Activated naive CD8-positive, alpha-beta T cell treated with anti-CD3 and anti-CD28 coated beads, Interleukin-2, amount 50 U/mL, for 24 hours (primary cell): ENCODE measurements around the gene CLDN7.

ENCODE experiments used
- ATAC-seq: fragments of 150-1000 bp; cut with Tn5 transposase; one replicate; pipeline ENCODE4 v1.10.0; 2021
- DNase-seq: peaks from one replicate; pipeline ENCODE4 v3.0.0; 2021
- H3K27ac Mint-ChIP-seq: one replicate; pipeline ENCODE4 v1.8.0; 2021; ENCODE audit warnings: mild to moderate bottlenecking, mixed read lengths
- H3K27me3 Mint-ChIP-seq: one replicate; pipeline ENCODE4 v1.8.0; 2021; ENCODE audit warnings: mixed read lengths
- H3K36me3 Mint-ChIP-seq: one replicate; pipeline ENCODE4 v1.8.0; 2021; ENCODE audit warnings: low read depth, mixed read lengths
- H3K4me1 Mint-ChIP-seq: one replicate; pipeline ENCODE4 v1.8.0; 2021; ENCODE audit warnings: mixed read lengths
- H3K4me3 Mint-ChIP-seq: one replicate; pipeline ENCODE4 v1.8.0; 2021; ENCODE audit warnings: mild to moderate bottlenecking, moderate library complexity, mixed read lengths
- H3K9me3 Mint-ChIP-seq: one replicate; pipeline ENCODE4 v1.8.0; 2021; ENCODE audit warnings: mixed read lengths

Gene CLDN7

DNA sequence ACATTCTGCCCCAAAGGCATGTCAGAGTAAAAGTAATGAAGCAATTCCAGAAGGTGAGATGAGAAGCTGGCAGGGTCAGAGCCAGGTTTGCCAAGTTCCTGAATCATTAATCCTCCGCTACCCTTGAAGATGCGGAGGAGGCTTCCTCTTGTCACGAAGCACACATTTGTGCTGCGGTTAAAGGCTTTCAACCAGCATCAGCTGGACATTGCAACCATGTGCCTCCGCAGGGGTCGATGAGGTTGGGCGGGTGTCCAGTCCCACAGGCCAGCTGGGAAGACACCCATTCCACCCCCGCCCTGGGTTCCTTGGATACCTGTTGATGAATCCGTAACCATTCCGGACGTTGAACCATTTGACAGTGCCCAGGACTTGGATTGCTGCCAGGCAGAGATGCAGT lies 30.9 kb upstream of the CLDN7 start:
- Mint-ChIP-seq H3K4me1 (peaks cover 23% of the 10 kb centered on the region), H3K9me3 (no peaks in the 10 kb centered on the region), H3K27me3 (peaks cover 31% of the 10 kb centered on the region), H3K36me3 (no peaks in the 10 kb centered on the region), H3K4me3 (no peak overlapping the region), H3K27ac (no peak overlapping the region)
- no peak for ATAC-seq
- no peak for DNase-seq

DNA sequence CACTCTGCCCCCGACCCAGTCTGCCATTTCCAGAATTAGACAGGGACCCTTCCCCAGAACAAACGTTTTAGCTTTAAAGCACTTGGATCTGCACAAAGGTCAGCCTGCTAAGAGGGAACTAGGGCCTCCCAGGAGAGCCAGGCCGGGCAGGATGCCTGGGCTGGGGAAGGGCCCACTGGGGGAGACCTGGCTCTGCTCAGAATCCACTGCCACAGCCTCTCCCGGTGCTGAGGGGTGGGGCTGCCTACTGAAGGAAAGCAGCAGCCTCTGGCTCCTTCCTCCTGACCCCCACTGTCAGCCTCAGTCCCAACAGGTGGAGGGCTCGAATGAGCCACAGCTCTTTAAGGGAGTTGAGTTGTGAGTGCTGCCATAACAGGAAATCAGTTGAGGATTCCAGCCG lies 30.5 kb upstream of the CLDN7 start:
- Mint-ChIP-seq H3K4me1 (peaks cover 23% of the 10 kb centered on the region), H3K9me3 (no peaks in the 10 kb centered on the region), H3K27me3 (peaks cover 31% of the 10 kb centered on the region), H3K36me3 (no peaks in the 10 kb centered on the region), H3K4me3 (no peak overlapping the region), H3K27ac (no peak overlapping the region)
- DNase-seq (no peak), ATAC-seq (no peak)

DNA sequence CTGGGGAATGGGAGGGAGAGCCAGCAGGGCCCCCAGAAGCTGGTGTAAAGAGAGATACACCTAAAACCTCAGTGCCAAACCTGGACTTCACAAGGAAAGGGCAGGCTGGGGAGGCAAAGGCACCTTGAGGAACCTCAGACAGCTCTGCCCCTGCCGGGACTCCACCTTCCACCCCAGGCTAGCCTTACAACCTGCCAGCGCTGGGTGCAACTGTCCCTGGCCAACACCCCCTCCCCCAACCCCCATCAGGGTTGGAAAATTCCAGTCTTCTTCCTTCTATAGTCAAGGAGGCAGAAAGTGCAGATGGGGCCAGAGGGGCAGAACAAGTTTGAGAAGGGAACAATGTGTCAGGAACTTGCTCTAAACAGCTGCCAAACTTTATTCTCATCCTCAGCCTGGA lies 29.9 kb upstream of the CLDN7 start:
- peaks cover 23% of the 10 kb centered on the region for H3K4me1 Mint-ChIP-seq
- ATAC-seq (no peak), DNase-seq (no peak)
- peaks cover 31% of the 10 kb centered on the region for H3K27me3 Mint-ChIP-seq
- H3K27ac Mint-ChIP-seq: no peak overlapping the region
- no peaks in the 10 kb centered on the region for H3K36me3 Mint-ChIP-seq
- H3K9me3 Mint-ChIP-seq: no peaks in the 10 kb centered on the region
- no peak overlapping the region for H3K4me3 Mint-ChIP-seq

DNA sequence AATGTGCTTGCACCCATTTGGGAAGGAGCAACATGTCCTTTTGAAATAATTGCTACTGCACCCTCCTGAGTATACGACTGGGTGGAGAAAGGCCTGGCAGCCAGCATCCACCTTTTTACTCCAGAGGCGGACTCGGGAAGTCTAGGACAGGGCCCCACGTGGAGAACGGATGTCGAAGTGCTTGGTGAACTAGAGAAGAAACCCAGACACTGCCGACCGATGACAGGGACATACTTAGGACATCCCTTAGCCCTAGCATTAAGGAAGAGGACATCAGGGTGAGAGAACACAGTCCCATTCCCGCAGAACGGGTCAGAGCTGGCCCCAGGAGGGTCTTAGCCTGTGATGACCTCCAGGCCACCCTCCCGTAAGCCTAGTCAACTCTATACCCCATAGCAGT lies 28.4 kb upstream of the CLDN7 start:
- H3K27ac Mint-ChIP-seq: no peak overlapping the region
- peaks cover 13% of the 10 kb centered on the region for H3K4me1 Mint-ChIP-seq
- DNase-seq (no peak), ATAC-seq (no peak)
- peaks cover 22% of the 10 kb centered on the region for H3K27me3 Mint-ChIP-seq
- H3K9me3 Mint-ChIP-seq: no peaks in the 10 kb centered on the region
- H3K36me3 Mint-ChIP-seq: no peaks in the 10 kb centered on the region
- H3K4me3 Mint-ChIP-seq: no peak overlapping the region

DNA sequence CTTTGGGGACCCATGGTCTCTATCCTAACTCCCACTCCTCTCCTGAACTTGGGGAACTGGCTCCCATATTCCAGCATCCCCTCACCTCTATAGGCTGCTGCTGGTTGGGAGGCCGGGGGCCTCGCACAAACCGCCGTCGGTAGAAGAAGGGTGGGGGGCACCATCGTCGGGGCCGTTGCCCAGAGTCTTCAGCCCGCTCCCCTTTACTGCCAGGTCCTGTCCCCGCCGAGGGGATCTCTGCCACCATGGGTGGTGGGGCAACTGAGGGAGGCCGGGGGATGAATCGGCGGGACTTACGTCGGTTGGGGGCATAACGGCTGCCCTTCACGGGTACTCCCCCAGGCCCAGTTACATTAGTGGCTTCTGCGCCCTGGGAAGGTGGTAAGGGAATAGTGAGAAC lies 27.9 kb upstream of the CLDN7 start:
- Mint-ChIP-seq H3K9me3 (no peaks in the 10 kb centered on the region), H3K27me3 (peaks cover 17% of the 10 kb centered on the region), H3K4me1 (peaks cover 8% of the 10 kb centered on the region), H3K4me3 (no peak overlapping the region), H3K27ac (no peak overlapping the region), H3K36me3 (no peaks in the 10 kb centered on the region)
- DNase-seq (no peak), ATAC-seq (no peak)

DNA sequence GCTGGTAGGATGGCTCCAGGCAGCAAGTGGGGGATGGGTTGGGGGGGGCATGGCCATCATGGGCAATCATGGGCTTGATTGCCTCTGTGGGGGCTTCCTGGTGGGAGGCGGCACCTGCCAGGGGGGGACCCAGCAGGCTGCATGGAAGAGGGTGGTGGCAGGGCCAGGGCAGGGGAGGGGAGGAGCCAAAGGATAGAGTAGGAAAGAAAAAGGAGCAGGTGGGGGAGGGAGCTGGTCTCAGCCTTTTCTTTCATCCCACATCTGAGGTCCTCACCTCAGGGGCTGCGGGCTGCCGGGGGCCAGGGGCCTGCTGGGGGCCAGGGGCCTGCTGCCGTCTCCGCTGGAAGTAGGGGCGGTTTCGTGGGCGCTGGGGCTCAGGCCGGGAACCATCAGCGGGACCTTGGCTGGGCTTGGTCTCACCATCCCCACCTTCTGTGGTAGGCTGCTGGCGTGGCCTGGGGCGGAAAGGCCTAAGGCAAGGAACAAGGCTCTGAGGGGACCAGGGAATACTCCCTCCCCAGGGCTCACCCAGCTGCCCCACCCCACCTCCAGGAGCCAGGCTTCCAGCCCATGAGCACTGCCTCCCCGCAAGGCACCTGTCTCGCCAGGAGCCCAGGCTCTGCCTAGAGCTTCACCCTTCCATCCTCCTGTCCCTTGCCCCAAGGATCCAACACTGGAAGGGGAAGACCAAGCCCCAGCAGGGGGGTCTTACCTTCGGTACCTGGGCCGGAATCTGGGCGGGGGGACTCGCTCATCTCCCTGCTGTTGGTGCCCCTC lies 27.2 kb upstream of the CLDN7 start:
- no peak for ATAC-seq
- no peak for DNase-seq
- H3K4me1 Mint-ChIP-seq: peaks cover 4% of the 10 kb centered on the region
- peaks cover 14% of the 10 kb centered on the region for H3K27me3 Mint-ChIP-seq
- H3K4me3 Mint-ChIP-seq: no peak overlapping the region
- H3K36me3 Mint-ChIP-seq: no peaks in the 10 kb centered on the region
- H3K27ac Mint-ChIP-seq: no peak overlapping the region
- H3K9me3 Mint-ChIP-seq: no peaks in the 10 kb centered on the region

DNA sequence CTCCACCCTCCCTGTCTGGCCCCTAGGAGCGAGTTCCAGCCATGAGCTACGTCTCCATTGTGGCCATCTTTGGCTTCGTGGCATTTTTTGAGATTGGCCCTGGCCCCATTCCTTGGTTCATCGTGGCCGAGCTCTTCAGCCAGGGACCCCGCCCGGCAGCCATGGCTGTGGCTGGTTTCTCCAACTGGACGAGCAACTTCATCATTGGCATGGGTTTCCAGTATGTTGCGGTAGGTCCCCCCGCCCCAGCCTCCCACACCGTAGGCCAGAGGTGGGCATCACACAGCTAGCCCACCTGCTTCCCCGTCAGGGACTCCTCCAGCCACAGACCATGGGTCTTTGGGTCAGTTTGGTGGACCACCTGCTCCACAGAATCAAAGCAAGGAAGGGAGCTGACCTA lies 23.4 kb upstream of the CLDN7 start:
- ATAC-seq (no peak), DNase-seq (no peak)
- Mint-ChIP-seq H3K9me3 (no peaks in the 10 kb centered on the region), H3K27ac (no peak overlapping the region), H3K27me3 (peaks cover 19% of the 10 kb centered on the region), H3K4me3 (no peak overlapping the region), H3K4me1 (peaks cover 16% of the 10 kb centered on the region), H3K36me3 (no peaks in the 10 kb centered on the region)

DNA sequence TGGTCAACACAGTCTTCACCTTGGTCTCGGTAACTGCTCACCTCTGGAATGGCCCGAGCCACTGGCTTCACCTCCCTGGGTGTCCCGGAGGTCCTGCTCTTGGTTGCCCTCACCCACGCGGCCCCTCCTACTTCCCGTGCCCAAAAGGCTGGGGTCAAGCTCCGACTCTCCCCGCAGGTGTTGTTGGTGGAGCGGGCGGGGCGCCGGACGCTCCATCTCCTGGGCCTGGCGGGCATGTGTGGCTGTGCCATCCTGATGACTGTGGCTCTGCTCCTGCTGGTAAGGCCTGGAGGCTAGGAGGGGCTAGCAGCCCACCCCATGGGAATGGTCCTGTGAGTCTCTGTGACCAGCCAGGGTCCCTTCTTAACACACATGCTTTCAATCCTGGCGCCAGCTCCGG lies 22.6 kb upstream of the CLDN7 start:
- Mint-ChIP-seq H3K4me1 (peaks cover 18% of the 10 kb centered on the region), H3K27ac (no peak overlapping the region), H3K9me3 (no peaks in the 10 kb centered on the region), H3K27me3 (peaks cover 19% of the 10 kb centered on the region), H3K4me3 (no peak overlapping the region), H3K36me3 (no peaks in the 10 kb centered on the region)
- no peak for ATAC-seq
- no peak for DNase-seq

DNA sequence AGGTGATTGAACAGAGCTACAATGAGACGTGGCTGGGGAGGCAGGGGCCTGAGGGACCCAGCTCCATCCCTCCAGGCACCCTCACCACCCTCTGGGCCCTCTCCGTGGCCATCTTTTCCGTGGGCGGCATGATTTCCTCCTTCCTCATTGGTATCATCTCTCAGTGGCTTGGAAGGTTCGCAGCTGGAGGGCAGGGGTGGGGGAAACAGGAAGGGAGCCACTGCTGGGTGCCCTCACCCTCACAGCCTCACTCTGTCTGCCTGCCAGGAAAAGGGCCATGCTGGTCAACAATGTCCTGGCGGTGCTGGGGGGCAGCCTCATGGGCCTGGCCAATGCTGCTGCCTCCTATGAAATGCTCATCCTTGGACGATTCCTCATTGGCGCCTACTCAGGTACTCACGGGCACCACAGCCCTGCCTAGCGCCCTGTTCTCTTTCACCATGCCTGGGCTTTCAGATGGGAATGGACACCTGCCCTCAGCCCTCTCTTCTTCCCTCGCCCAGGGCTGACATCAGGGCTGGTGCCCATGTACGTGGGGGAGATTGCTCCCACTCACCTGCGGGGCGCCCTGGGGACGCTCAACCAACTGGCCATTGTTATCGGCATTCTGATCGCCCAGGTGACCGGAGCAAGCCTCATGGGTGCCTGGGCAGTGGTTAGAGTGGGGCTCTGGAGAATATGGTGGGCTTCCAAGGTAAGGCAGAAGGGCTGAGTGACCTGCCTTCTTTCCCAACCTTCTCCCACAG lies 21.4 kb upstream of the CLDN7 start:
- no peak overlapping the region for H3K4me3 Mint-ChIP-seq
- H3K9me3 Mint-ChIP-seq: no peaks in the 10 kb centered on the region
- no peaks in the 10 kb centered on the region for H3K36me3 Mint-ChIP-seq
- H3K27ac Mint-ChIP-seq: no peak overlapping the region
- H3K27me3 Mint-ChIP-seq: peaks cover 19% of the 10 kb centered on the region
- no peak for ATAC-seq
- no peak for DNase-seq
- peaks cover 18% of the 10 kb centered on the region for H3K4me1 Mint-ChIP-seq

DNA sequence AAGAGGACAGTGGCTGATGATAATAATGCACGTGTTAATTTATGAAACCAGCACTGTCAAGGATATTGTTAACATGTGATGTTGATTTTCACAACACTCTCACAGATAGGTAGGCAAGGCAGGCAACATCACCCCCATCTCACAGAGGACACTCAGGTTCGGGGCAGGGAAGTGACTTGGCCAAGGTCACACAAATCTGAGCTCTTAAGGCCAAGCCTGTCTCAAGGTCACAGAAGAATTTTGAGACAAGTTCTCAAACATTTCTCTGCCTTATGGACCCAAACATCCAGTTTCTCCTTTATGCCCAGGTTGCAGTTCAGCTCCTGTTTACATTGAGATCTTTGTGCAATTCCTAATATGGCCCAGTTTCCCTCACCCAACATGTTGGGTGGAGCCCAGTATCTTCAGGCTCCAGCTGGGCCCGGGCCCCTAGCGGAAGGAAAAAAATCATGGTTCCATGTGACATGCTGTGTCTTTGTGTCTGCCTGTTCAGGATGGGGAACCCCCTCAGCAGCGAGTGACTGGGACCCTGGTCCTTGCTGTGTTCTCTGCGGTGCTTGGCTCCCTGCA lies 20.6 kb upstream of the CLDN7 start:
- peaks cover 17% of the 10 kb centered on the region for H3K27me3 Mint-ChIP-seq

DNA sequence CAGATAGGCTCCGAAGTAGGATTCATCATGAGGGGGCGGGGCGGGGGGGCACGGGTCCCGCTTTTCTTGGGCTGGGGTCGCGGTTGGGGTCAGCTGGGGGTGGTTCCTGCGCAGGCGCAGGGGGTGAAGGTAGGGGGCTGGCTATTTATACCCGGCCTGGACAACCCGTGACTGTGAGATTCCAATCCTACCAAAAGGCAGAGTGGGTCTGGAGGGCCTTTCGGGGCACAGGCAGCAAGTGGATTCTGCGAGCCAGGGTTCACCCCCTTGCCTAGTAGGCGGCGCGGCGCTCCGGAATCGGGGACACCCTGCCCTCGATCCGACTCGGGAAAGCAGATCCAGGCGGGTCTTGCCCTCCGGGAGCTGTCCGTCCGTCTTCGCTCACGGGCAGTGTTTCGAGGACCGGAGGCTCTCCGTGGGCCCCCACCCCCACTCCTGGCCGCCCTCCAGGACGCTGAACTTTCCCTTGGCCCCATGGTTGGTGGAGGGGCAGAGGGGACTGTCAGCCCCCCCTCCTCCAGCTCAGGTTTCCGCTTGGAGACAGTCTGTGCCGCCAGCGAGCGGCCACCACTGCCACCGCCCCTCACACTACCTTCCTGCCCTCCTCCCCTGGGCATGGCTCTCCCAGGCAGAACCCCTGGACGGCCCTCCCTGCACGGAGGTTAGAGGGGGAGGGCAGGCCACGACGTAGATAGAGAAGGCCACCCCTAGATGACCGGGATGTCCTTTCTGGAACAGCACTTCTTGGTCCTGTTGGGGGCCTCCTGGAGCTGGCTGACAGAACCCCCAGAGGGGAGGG lies 19.9 kb upstream of the CLDN7 start:
- peaks cover 17% of the 10 kb centered on the region for H3K27me3 Mint-ChIP-seq
- ATAC-seq: no peak
- H3K27ac Mint-ChIP-seq: no peak overlapping the region
- H3K9me3 Mint-ChIP-seq: no peaks in the 10 kb centered on the region
- peak; percentile 13 for DNase-seq
- no peaks in the 10 kb centered on the region for H3K36me3 Mint-ChIP-seq
- peak overlapping the region; percentile 73 for H3K4me3 Mint-ChIP-seq
- peaks cover 18% of the 10 kb centered on the region for H3K4me1 Mint-ChIP-seq

More for the DNA sequence above, 20.6 kb upstream of the CLDN7 start:
- Mint-ChIP-seq H3K4me3 (peak overlapping the region; percentile 42), H3K9me3 (no peaks in the 10 kb centered on the region), H3K36me3 (no peaks in the 10 kb centered on the region), H3K4me1 (peaks cover 18% of the 10 kb centered on the region), H3K27ac (no peak overlapping the region)
- DNase-seq (peak; percentile 19), ATAC-seq (no peak)

DNA sequence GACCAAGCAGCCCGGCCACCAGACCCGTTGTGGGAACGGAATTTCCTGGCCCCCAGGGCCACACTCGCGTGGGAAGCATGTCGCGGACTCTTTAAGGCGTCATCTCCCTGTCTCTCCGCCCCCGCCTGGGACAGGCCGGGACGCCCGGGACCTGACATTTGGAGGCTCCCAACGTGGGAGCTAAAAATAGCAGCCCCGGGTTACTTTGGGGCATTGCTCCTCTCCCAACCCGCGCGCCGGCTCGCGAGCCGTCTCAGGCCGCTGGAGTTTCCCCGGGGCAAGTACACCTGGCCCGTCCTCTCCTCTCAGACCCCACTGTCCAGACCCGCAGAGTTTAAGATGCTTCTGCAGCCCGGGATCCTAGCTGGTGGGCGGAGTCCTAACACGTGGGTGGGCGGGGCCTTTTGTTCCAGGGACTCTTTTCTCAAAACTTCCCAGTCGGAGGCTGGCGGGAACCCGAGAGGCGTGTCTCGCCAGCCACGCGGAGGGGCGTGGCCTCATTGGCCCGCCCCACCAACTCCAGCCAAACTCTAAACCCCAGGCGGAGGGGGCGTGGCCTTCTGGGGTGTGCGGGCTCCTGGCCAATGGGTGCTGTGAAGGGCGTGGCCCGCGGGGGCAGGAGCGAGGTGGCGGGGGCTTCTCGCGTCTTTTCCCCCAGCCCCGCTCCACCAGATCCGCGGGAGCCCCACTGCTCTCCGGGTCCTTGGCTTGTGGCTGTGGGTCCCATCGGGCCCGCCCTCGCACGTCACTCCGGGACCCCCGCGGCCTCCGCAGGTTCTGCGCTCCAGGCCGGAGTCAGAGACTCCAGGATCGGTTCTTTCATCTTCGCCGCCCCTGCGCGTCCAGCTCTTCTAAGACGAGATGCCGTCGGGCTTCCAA lies 19.0 kb upstream of the CLDN7 start, which contains the start of gene SLC2A4:
TSS of gene SLC2A4 (plus strand) at position 645 of the 879 bp plus-strand sequence. CDS start at position 862, 217 bp downstream.
- peak; percentile 94 for DNase-seq
- Mint-ChIP-seq H3K36me3 (no peaks in the 10 kb centered on the region), H3K27me3 (peaks cover 17% of the 10 kb centered on the region), H3K27ac (peak within 1 kb of the TSS; percentile 67), H3K4me1 (peaks cover 18% of the 10 kb centered on the region), H3K4me3 (peak within 1 kb of the TSS; percentile 73), H3K9me3 (no peaks in the 10 kb centered on the region)
- peak; percentile 64 for ATAC-seq

DNA sequence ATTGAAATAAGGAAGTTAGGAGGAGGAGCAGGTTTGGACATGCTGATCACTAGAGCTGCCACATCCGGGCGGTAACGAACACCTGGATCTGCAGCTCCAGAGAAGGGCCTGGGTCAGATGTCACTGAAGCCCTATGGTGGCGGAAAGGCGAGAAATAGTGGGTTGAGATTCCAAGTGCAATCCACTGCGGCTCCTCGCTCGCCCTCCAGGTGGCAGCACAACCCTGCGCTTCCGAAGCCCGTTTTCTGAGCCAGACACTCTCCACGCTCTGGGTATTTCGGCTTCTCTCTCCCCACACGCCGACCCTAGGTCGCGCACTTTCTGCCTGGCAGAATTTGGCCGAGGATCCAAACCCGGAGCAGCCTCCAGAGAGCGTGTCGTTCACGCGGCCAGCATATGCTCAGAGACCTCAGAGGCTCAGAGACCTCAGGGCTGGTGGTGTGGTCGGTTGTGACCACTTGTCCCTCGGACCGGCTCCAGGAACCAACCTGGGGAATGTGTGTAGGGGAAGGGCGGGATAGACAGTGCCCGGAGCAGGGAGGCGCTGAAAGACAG lies 18.3 kb upstream of the CLDN7 start:
- ATAC-seq (peak; percentile 86), DNase-seq (peak; percentile 90)
- Mint-ChIP-seq H3K27me3 (peaks cover 17% of the 10 kb centered on the region), H3K36me3 (no peaks in the 10 kb centered on the region), H3K9me3 (no peaks in the 10 kb centered on the region), H3K27ac (peak overlapping the region; percentile 57), H3K4me3 (peak overlapping the region; percentile 73), H3K4me1 (peaks cover 18% of the 10 kb centered on the region)
